Thyroid gland (tissue), 4 donors: ENCODE data around the gene FAM114A1. TPM values are rescaled to one million over a fixed set of nuclear protein-coding genes. Genes with fewer than 3 reads are reported as not detected.

Experiments used
- DNase-seq, 2 donors: peaks; one replicate each; pipeline ENCODE4 v3.0.0-alpha.2; 2019
- H3K27ac ChIP-seq, 3 donors: fragments of 200-600 bp; sonication (generic); 1 replicate in 2 of 3; 2 replicates in 1 of 3; pipeline ENCODE4 v1.5.1; 2016 to 2019; ENCODE audit warnings: mild to moderate bottlenecking in 1 of 3, moderate library complexity in 1 of 3
- H3K27me3 ChIP-seq: fragments of 200-600 bp; sonication (generic); one replicate; pipeline ENCODE4 v1.5.1; 2019
- H3K36me3 ChIP-seq, 2 donors: fragments of 200-600 bp; sonication (generic); one replicate each; pipeline ENCODE4 v1.5.1; 2016 to 2019
- H3K4me1 ChIP-seq, 2 donors: fragments of 200-600 bp; sonication (generic); one replicate each; pipeline ENCODE4 v1.5.1; 2017 to 2019
- H3K4me3 ChIP-seq, 3 donors: fragments of 200-600 bp; sonication (generic); replicated peaks in 1 of 3; 1 replicate in 2 of 3; 2 replicates in 1 of 3; pipeline ENCODE4 v1.5.1; 2016; ENCODE audit warnings: mild to moderate bottlenecking in 1 of 3
- H3K9me3 ChIP-seq: fragments of 200-600 bp; sonication (generic); one replicate; pipeline ENCODE4 v1.5.1; 2017
- POLR2A ChIP-seq, 2 donors: fragments of 450-650 bp; IDR thresholded peaks; one replicate each; pipeline ENCODE4 v1.6.1; 2017; ENCODE audit warnings: antibody characterized with exemption in 2 of 2, mild to moderate bottlenecking in 2 of 2, moderate library complexity in 1 of 2
- WGBS, 2 donors: methylation state at CpG; one replicate each; pipeline ENCODE4 v1.1.5; 2017; 5-methylcytosine and 5-hydroxymethylcytosine counted together
- intact Hi-C: fragments of 100-400 bp; cut with DNase I; formaldehyde crosslinking; loops from one replicate; pipeline ENCODE4 v1.15.1; 2023
- total RNA-seq, 4 donors: library from RNA; depleted of rRNA; stranded (reverse); fragments of >200 nt; gene quantifications; one replicate each; pipeline ENCODE4 v1.2.3, GENCODE V29; 2016
- TF ChIP-seq, protein P1 (sequence below), 6 experiments: fragments of 200-600 bp in 3 of 6; fragments of 450-650 bp in 3 of 6; sonication (generic) in 3 of 6; IDR thresholded peaks; one replicate each; pipeline ENCODE4 v1.5.1; 2016 to 2019; ENCODE audit warnings: antibody characterized with exemption in 6 of 6, mild to moderate bottlenecking in 2 of 6, inconsistent platforms in 1 of 6, moderate library complexity in 1 of 6

Gene FAM114A1
- total RNA-seq, 4 donors from 2014 or later, result 80.1 to 144 (median 110) TPM

DNA sequence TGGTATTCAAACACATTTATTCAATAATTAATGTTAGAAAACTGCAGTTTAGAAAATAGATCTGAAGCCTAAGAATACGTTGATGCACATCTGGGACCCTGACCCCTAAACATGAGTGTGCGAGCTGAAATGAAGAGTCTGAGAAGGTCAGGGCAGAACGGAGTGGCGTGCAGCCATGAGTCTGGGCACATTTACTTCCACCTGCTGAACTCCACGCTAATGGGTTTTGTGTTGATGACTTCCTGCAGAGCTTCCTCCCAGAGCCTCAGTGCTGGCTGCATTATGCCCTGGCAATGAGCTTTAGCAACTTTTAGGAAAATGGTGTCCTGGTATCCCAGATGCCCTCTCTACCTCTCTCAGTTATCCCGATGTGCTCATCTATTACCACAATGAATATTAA, 53.1 kb downstream of the FAM114A1 start:
- TF ChIP-seq POLR2A (IDR thresholded peaks at IDR 0.05), result no peak
- TF ChIP-seq, protein P1, sequence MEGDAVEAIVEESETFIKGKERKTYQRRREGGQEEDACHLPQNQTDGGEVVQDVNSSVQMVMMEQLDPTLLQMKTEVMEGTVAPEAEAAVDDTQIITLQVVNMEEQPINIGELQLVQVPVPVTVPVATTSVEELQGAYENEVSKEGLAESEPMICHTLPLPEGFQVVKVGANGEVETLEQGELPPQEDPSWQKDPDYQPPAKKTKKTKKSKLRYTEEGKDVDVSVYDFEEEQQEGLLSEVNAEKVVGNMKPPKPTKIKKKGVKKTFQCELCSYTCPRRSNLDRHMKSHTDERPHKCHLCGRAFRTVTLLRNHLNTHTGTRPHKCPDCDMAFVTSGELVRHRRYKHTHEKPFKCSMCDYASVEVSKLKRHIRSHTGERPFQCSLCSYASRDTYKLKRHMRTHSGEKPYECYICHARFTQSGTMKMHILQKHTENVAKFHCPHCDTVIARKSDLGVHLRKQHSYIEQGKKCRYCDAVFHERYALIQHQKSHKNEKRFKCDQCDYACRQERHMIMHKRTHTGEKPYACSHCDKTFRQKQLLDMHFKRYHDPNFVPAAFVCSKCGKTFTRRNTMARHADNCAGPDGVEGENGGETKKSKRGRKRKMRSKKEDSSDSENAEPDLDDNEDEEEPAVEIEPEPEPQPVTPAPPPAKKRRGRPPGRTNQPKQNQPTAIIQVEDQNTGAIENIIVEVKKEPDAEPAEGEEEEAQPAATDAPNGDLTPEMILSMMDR (IDR thresholded peaks at IDR 0.05), result no peak
- DNase-seq, result no peak
- Histone ChIP-seq H3K27me3 (no peaks in the 10 kb centered on the region), H3K9me3 (no peaks in the 10 kb centered on the region), H3K4me1 (no peaks in the 10 kb centered on the region), H3K27ac (no peak overlapping the region), H3K4me3 (no peak overlapping the region), H3K36me3 (peaks cover 18 to 56% of the 10 kb centered on the region in 2 donors)
- intact Hi-C loops, result no loop called here
- 84 to 87% methylated on average over 6 of the region's 6 CpGs for WGBS, 2 donors

DNA sequence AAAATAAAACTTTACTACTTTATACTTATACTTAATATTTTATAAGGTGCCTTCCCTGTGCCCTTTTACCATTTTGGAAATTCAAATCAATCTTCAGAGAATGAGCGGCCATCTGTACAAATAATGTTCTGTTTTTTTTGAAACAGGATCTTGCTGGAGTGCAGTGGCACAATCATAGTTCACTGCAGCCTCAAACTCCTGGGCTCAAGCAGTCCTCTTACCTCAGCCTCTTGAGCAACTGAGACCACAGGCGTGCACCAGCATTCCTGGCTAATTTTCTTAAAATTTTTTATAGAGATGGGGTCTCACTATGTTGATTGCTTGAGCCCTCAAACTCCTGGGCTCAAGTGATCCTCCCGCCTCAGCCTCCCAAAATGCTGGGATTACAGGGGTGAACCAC, 53.5 kb downstream of the FAM114A1 start:
- 90 to 94% methylated on average over 3 of the region's 3 CpGs for WGBS, 2 donors
- no peak for TF ChIP-seq POLR2A (IDR thresholded peaks at IDR 0.05)
- DNase-seq, result no peak
- peaks cover 13 to 55% of the 10 kb centered on the region in 2 donors for H3K36me3 ChIP-seq
- no peaks in the 10 kb centered on the region for H3K9me3 ChIP-seq
- H3K27me3 ChIP-seq, result no peaks in the 10 kb centered on the region
- no peak overlapping the region for H3K4me3 ChIP-seq
- no peaks in the 10 kb centered on the region for H3K4me1 ChIP-seq
- H3K27ac ChIP-seq, result no peak overlapping the region
- intact Hi-C loops, result no loop called here

GRCh38 chr4:38923746-38924145, 56.1 kb downstream of the FAM114A1 start:
- TF ChIP-seq, protein P1 (IDR thresholded peaks at IDR 0.05), result no peak
- no peak for TF ChIP-seq POLR2A (IDR thresholded peaks at IDR 0.05)
- intact Hi-C loops, result no loop called here
- no peaks in the 10 kb centered on the region for H3K4me1 ChIP-seq

GRCh38 chr4:38924353-38924752, 56.7 kb downstream of the FAM114A1 start:
- no peaks in the 10 kb centered on the region for H3K4me1 ChIP-seq
- no peak overlapping the region for H3K4me3 ChIP-seq
- 70 to 81% methylated on average over 5 of the region's 5 CpGs for WGBS, 2 donors
- no peaks in the 10 kb centered on the region for H3K9me3 ChIP-seq
- DNase-seq, result no peak
- TF ChIP-seq, protein P1 (IDR thresholded peaks at IDR 0.05), result no peak
- TF ChIP-seq POLR2A (IDR thresholded peaks at IDR 0.05), result no peak
- peaks cover 18 to 56% of the 10 kb centered on the region in 2 donors for H3K36me3 ChIP-seq
- intact Hi-C loops, result no loop called here
- no peak overlapping the region for H3K27ac ChIP-seq
- H3K27me3 ChIP-seq, result no peaks in the 10 kb centered on the region

More at GRCh38 chr4:38923746-38924145, 56.1 kb downstream of the FAM114A1 start:
- DNase-seq, result no peak
- Histone ChIP-seq H3K9me3 (no peaks in the 10 kb centered on the region), H3K36me3 (peaks cover 13 to 50% of the 10 kb centered on the region in 2 donors), H3K27ac (no peak overlapping the region), H3K27me3 (no peaks in the 10 kb centered on the region), H3K4me3 (no peak overlapping the region)
- 39 to 64% methylated on average over 2 of the region's 2 CpGs for WGBS, 2 donors

DNA sequence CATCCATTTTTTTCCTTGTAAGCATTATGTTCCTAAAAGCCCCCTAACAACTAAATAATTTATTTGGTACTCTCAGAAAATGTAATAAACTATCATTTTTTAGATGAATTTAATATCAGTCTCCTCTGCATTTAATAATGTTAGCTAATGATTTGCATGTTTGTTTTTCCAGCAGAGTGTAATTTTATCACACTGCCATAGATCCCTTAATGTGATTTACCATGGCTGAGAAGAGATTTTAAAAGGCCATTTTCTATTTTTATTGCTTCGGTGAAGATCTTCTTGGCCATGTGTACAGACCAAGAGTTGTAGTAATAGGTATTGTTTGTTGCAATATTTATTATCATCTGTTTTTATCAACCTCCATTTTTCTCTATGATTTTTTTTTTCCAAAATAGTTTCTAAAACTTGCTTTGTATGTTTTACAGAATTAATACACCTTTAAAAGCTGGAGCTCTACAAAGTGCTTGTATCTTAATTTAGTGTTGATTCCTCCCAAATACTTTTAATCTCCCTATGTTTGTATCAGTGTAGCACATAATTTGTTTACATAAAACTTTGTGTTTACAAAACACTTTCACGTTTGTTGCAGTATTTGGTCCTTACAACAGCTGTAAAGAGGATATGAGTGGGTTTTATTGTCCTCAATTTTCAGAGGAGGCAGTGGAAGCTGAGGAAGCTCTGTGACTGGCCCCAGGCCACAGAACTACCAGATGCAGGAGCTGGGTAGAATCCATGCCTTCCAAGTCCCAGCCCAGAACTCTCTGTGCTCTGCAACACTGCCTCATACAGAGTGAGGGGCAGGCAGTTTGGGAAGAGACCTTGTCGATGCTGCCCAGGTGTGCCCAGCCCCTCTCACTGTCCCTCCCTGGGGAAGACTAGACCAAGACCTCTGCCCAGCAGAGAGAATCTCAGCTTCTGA, 58.1 kb downstream of the FAM114A1 start:
- H3K27ac ChIP-seq, result no peak overlapping the region
- H3K36me3 ChIP-seq, result peaks cover 29 to 56% of the 10 kb centered on the region in 2 donors
- no peaks in the 10 kb centered on the region for H3K4me1 ChIP-seq
- TF ChIP-seq, protein P1 (IDR thresholded peaks at IDR 0.05), result no peak
- TF ChIP-seq POLR2A (IDR thresholded peaks at IDR 0.05), result no peak
- no peak for DNase-seq
- no peak overlapping the region for H3K4me3 ChIP-seq
- H3K27me3 ChIP-seq, result no peaks in the 10 kb centered on the region
- intact Hi-C loops, result no loop called here
- H3K9me3 ChIP-seq, result no peaks in the 10 kb centered on the region
- WGBS, 2 donors, result 66 to 79% methylated on average over 3 of the region's 3 CpGs
